Glomerular visceral epithelial cell (primary cell): ENCODE data around the gene ZCCHC14.
"Not testable (repeated sequence)": the region's sequence is repeated elsewhere in the genome, so short reads cannot be mapped to it uniquely, and the experiment has no call there.

ENCODE experiments used
- DNase-seq: peaks from one replicate; pipeline ENCODE4 v3.0.0-alpha.2; 2016; ENCODE audit errors: extremely low spot score

Gene ZCCHC14

GRCh38 chr16:87362828-87363559 lies 129.8 kb downstream of the ZCCHC14 start:
- not testable (repeated sequence) for DNase-seq

GRCh38 chr16:87361916-87362619 lies 130.8 kb downstream of the ZCCHC14 start:
- DNase-seq, result no peak

- DNase-seq, result no peak
These were observed 131.8 kb downstream of the ZCCHC14 start for GRCh38 chr16:87360862-87361610.

GRCh38 chr16:87359121-87359520 lies 133.7 kb downstream of the ZCCHC14 start:
- no peak for DNase-seq

GRCh38 chr16:87358696-87359095 lies 134.1 kb downstream of the ZCCHC14 start:
- DNase-seq, result no peak

- no peak for DNase-seq
These were observed 134.6 kb downstream of the ZCCHC14 start for GRCh38 chr16:87358250-87358649.

- DNase-seq, result no peak
These were observed 136.4 kb downstream of the ZCCHC14 start for GRCh38 chr16:87356491-87356853.
